ENCODE results near the gene MAN1A1. TPM values are rescaled to one million over a fixed set of nuclear protein-coding genes. Genes with fewer than 3 reads are reported as not detected.

Gene MAN1A1
- total RNA-seq, 2 donors from 2014 or later = 27.5 to 34.2 TPM

DNA sequence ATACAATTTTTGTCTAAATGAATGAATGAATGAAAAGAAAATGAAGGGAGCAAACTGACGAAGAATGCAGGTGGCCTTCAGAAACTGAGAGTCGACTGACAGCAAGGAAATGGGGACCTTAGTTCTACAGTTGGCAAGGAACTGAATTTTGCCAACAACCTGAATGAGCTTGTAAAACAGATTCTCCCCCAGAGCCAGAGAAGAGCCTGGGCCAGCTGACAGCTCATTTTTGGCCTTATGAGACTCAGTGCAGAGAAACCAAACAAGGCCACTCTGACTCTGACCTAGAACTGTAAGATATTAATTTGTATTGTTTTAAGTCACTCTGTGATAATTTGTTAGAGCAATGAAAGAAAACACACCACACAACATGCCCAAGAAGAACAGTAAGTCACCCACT, 21.8 kb downstream of the MAN1A1 start:
- H3K27me3 Mint-ChIP-seq = no peaks in the 10 kb centered on the region
- no peak for DNase-seq (ENCODE audit: low spot score)
- no peak overlapping the region for H3K4me3 Mint-ChIP-seq
- no peak overlapping the region for H3K27ac Mint-ChIP-seq
- no peaks in the 10 kb centered on the region for H3K9me3 Mint-ChIP-seq
- H3K4me1 Mint-ChIP-seq (ENCODE audit: low read depth in 2 of 2) = peaks cover 54 to 59% of the 10 kb centered on the region in 2 donors
- ATAC-seq = no peak
- no peaks in the 10 kb centered on the region for H3K36me3 Mint-ChIP-seq

- Mint-ChIP-seq H3K36me3 (no peaks in the 10 kb centered on the region), H3K4me1 (ENCODE audit: low read depth in 2 of 2) (peaks cover 60 to 64% of the 10 kb centered on the region in 2 donors)
- ATAC-seq = no peak
These were observed 23.1 kb downstream of the MAN1A1 start for GRCh38 chr6:119326291-119327005.

DNA sequence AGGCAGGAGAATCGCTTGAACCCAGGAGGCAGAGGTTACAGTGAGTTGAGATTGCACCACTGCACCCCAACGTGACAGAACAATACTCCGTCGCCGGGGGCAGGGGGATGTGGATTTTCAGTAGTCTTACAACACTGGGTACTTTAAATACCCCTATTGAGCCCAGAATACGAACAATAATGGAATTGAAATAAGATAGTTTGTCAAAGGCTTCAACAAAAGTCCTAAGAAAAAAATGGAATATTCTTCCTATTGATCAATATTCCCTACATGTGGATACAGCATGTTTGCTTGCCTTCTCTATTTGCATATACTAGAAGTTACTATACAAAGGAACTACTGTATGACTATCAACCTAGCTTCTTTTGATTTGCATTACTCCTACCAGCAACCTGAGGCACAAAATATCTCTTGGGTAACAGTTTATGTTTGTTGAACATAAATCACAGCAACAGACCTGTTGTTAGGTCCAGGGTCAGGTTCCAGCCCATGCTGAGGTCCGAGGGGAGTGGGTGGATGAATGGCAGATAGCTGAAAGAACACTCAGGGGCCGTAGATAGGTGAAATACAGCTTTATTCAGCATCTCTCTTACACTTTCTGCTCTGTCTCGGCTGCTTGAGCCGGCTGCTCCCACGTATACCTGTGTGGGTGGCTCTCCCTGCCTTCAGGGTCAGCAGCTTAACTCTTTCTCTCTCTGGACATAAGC, 23.8 kb downstream of the MAN1A1 start:
- DNase-seq (ENCODE audit: low spot score) (no peak), ATAC-seq (no peak)
- Mint-ChIP-seq H3K27ac (peak overlapping the region in 1 of 2 donors; percentile 32), H3K9me3 (no peaks in the 10 kb centered on the region), H3K27me3 (no peaks in the 10 kb centered on the region), H3K4me1 (ENCODE audit: low read depth in 2 of 2) (peaks cover 62 to 63% of the 10 kb centered on the region in 2 donors), H3K4me3 (no peak overlapping the region), H3K36me3 (no peaks in the 10 kb centered on the region)

More at GRCh38 chr6:119326291-119327005, 23.1 kb downstream of the MAN1A1 start:
- no peak overlapping the region for H3K4me3 Mint-ChIP-seq
- H3K27me3 Mint-ChIP-seq = no peaks in the 10 kb centered on the region
- no peaks in the 10 kb centered on the region for H3K9me3 Mint-ChIP-seq
- DNase-seq (ENCODE audit: low spot score) = no peak
- peak overlapping the region in 1 of 2 donors; percentile 32 for H3K27ac Mint-ChIP-seq

DNA sequence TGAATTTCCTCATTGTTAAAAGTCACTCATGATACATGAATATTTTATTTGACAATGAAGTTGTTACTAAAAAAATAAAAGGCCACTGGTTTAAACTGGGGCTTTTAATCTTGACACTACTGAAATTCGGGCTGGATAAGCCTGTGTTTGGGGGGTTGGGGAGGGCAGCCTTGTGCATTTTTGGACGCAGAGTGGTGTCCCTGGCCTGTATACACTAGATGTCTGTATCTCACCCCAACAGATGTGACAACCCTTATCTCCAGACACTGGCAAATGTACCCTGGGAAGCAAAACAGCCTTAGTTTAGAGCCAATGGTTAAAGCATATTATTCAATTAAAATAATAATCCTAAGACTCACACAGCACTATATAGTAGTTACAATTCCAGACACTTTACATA, 24.8 kb downstream of the MAN1A1 start:
- no peak for DNase-seq (ENCODE audit: low spot score)
- ATAC-seq = no peak
- Mint-ChIP-seq H3K27ac (no peak overlapping the region), H3K4me3 (no peak overlapping the region), H3K36me3 (no peaks in the 10 kb centered on the region), H3K9me3 (no peaks in the 10 kb centered on the region), H3K27me3 (no peaks in the 10 kb centered on the region), H3K4me1 (ENCODE audit: low read depth in 2 of 2) (peaks cover 52 to 53% of the 10 kb centered on the region in 2 donors)

DNA sequence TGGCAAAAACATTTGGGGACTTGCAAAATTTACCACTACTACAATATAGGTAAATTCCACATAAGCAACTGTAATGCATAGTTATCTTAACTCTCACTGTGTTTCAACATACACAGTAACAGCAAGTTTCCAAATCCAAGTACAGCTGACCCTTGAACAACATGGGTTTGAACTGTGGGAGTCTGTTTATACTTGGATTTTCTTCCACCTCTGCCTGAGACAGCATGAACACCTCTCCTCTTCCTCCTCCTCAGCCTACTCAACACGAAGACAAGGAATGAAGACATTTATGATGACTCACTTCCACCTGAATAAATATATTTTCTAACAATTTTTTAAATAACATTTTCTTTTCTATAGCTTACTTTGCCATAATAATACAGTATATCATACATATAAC, 25.6 kb downstream of the MAN1A1 start:
- H3K4me1 Mint-ChIP-seq (ENCODE audit: low read depth in 2 of 2) = peaks cover 46 to 52% of the 10 kb centered on the region in 2 donors

DNA sequence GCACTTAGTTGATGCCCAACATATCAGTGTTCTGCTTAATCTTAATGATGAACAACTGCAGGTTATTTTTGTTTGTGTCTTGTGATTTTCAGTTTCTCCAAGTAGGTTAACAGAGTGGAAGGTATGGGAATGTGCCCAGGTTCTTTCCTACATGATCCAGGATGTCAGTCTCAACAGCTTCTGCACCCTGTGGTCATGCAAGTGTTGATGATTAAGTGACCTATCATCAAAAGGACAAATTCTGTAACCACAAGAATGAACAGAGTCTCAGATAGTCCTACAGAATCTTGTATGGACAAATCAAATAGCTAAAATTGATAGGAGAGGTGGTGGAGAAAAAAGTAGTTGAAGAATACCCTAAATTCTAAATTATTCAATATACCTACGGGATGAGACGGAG, 26.1 kb downstream of the MAN1A1 start:
- DNase-seq (ENCODE audit: low spot score) (no peak), ATAC-seq (no peak)
- H3K4me3 Mint-ChIP-seq = peak overlapping the region; percentile 18
- no peaks in the 10 kb centered on the region for H3K27me3 Mint-ChIP-seq
- H3K36me3 Mint-ChIP-seq = no peaks in the 10 kb centered on the region
- H3K9me3 Mint-ChIP-seq = no peaks in the 10 kb centered on the region
- H3K4me1 Mint-ChIP-seq (ENCODE audit: low read depth in 2 of 2) = peaks cover 42 to 48% of the 10 kb centered on the region in 2 donors
- peak overlapping the region; percentile 32 to 70 for H3K27ac Mint-ChIP-seq

More for the DNA sequence above, 25.6 kb downstream of the MAN1A1 start:
- DNase-seq (ENCODE audit: low spot score) (no peak), ATAC-seq (no peak)
- no peaks in the 10 kb centered on the region for H3K36me3 Mint-ChIP-seq
- H3K9me3 Mint-ChIP-seq = no peaks in the 10 kb centered on the region
- H3K27me3 Mint-ChIP-seq = no peaks in the 10 kb centered on the region
- no peak overlapping the region for H3K27ac Mint-ChIP-seq
- no peak overlapping the region for H3K4me3 Mint-ChIP-seq

DNA sequence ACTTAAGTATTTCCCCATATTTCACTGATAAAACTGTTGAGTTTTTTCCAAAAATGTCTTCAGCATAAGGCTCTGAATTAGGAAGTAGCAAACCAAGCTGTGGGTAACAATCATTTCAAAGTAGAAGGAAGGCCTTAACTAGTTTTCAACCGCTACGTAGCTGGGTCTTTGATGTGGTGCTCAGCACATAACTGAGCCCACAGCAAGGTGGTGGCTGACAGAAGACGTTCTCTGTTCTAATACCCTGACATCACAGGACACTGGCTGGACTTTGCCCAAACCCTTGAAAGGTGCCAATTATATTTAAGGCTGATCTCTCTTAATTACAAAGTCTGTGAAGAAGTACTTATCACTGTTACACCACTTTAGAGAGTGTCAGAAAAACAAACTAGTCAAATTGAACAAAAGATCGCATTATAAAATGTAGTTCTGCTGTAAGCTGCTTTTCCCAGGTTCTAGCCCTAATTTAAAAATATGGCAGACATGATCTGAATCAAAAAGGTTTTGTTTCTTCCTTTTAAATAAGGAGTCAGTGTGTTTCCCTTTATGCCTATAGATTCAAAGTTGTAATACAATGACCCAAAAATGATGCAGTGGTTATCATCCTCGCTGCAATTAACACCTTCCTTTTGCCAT, 26.7 kb downstream of the MAN1A1 start:
- no peaks in the 10 kb centered on the region for H3K36me3 Mint-ChIP-seq
- ATAC-seq (peak; percentile 65 to 76), DNase-seq (ENCODE audit: low spot score) (no peak)
- no peaks in the 10 kb centered on the region for H3K9me3 Mint-ChIP-seq
- peak overlapping the region; percentile 32 to 70 for H3K27ac Mint-ChIP-seq
- no peaks in the 10 kb centered on the region for H3K27me3 Mint-ChIP-seq
- peak overlapping the region; percentile 18 for H3K4me3 Mint-ChIP-seq
- H3K4me1 Mint-ChIP-seq (ENCODE audit: low read depth in 2 of 2) = peaks cover 35 to 42% of the 10 kb centered on the region in 2 donors

DNA sequence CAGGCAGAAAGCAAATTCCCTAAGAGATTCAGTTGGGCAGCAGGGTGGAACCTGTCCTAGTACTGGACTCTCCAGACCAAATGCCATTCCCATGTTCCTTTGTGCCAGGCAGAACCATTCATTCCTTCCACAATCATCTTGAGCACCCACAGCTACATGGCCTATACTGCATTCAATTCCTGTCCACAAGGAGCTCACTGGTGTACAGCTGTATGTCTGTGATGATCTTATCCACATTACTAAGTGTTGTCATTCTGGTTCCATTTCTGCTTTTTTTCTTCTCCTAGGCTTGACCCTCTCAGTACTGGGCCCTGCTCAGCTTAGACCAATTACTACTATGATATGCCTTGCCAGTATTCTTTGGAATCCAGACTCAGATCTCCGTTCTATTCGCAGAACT, 27.5 kb downstream of the MAN1A1 start:
- Mint-ChIP-seq H3K4me1 (ENCODE audit: low read depth in 2 of 2) (peaks cover 37 to 42% of the 10 kb centered on the region in 2 donors), H3K4me3 (no peak overlapping the region), H3K27ac (peak overlapping the region; percentile 32 to 70), H3K36me3 (no peaks in the 10 kb centered on the region), H3K9me3 (no peaks in the 10 kb centered on the region), H3K27me3 (no peaks in the 10 kb centered on the region)
- ATAC-seq (no peak), DNase-seq (ENCODE audit: low spot score) (no peak)

GRCh38 chr6:119319694-119320093, 29.9 kb downstream of the MAN1A1 start:
- no peaks in the 10 kb centered on the region for H3K27me3 Mint-ChIP-seq
- no peaks in the 10 kb centered on the region for H3K9me3 Mint-ChIP-seq

GRCh38 chr6:119318730-119319129, 30.8 kb downstream of the MAN1A1 start:
- no peak for DNase-seq (ENCODE audit: low spot score)

More at GRCh38 chr6:119319694-119320093, 29.9 kb downstream of the MAN1A1 start:
- Mint-ChIP-seq H3K4me1 (ENCODE audit: low read depth in 2 of 2) (peaks cover 37 to 40% of the 10 kb centered on the region in 2 donors), H3K36me3 (no peaks in the 10 kb centered on the region), H3K4me3 (no peak overlapping the region), H3K27ac (no peak overlapping the region)
- DNase-seq (ENCODE audit: low spot score) (no peak), ATAC-seq (no peak)

GRCh38 chr6:119318176-119318575, 31.4 kb downstream of the MAN1A1 start:
- H3K36me3 Mint-ChIP-seq = no peaks in the 10 kb centered on the region
- H3K27me3 Mint-ChIP-seq = no peaks in the 10 kb centered on the region
- H3K4me1 Mint-ChIP-seq (ENCODE audit: low read depth in 2 of 2) = peaks cover 46 to 48% of the 10 kb centered on the region in 2 donors
- no peaks in the 10 kb centered on the region for H3K9me3 Mint-ChIP-seq
- H3K4me3 Mint-ChIP-seq = no peak overlapping the region
- ATAC-seq (no peak), DNase-seq (ENCODE audit: low spot score) (no peak)
- no peak overlapping the region for H3K27ac Mint-ChIP-seq

More at GRCh38 chr6:119318730-119319129, 30.8 kb downstream of the MAN1A1 start:
- Mint-ChIP-seq H3K4me1 (ENCODE audit: low read depth in 2 of 2) (peaks cover 46 to 48% of the 10 kb centered on the region in 2 donors), H3K4me3 (no peak overlapping the region), H3K27me3 (no peaks in the 10 kb centered on the region), H3K27ac (no peak overlapping the region), H3K36me3 (no peaks in the 10 kb centered on the region), H3K9me3 (no peaks in the 10 kb centered on the region)
- ATAC-seq = no peak

DNA sequence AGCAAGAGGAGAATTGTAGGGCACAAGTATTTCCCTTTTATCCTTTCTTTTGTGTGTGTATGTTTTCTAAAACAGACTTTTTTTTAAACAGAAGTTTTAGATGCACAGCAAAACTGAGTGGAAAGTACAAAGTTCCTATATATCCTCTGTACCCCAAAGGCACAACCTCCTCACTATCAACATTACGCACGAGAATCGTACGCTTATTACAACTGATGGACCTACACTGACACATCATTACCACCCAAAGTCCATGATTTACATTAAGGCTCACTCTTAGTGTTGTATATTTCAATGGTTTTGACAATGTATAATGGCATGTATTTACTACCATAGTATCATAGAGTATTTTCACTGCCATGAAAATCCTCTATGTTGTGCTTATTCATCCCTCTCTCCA, 32.6 kb downstream of the MAN1A1 start:
- DNase-seq (ENCODE audit: low spot score) (no peak), ATAC-seq (no peak)
- Mint-ChIP-seq H3K4me1 (ENCODE audit: low read depth in 2 of 2) (peaks cover 46 to 48% of the 10 kb centered on the region in 2 donors), H3K27me3 (no peaks in the 10 kb centered on the region), H3K9me3 (no peaks in the 10 kb centered on the region), H3K27ac (peak overlapping the region in 1 of 2 donors; percentile 52), H3K4me3 (peak overlapping the region; percentile 29), H3K36me3 (no peaks in the 10 kb centered on the region)

DNA sequence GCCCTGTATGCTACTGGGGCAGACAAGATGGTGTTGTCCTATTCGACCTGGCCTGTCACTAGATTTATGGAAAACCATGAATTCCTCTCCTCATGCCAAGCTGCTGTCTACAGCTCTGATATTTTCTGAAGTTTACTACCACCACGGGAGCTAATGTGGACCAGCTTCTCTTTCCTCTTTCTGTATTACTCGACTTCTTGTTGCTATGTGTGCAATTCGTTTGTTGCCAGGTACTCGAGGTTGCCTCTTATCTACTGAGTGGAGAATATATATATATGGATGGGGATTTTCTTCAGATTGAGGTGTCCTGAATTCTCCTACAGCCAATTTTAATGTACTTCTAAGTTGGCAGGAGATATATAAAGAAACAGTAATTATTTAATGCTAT, 34.7 kb downstream of the MAN1A1 start:
- Mint-ChIP-seq H3K36me3 (no peaks in the 10 kb centered on the region), H3K4me3 (peak overlapping the region; percentile 96), H3K4me1 (ENCODE audit: low read depth in 2 of 2) (peaks cover 53 to 66% of the 10 kb centered on the region in 2 donors), H3K27me3 (no peaks in the 10 kb centered on the region), H3K9me3 (no peaks in the 10 kb centered on the region), H3K27ac (peak overlapping the region; percentile 99)
- DNase-seq (ENCODE audit: low spot score) (no peak), ATAC-seq (peak; percentile 33 to 50)
